Nephron progenitor cell (in vitro differentiated cells): Measurements from ENCODE around the gene C17orf58.
A peak's percentile ranks its signal among the peaks of the same experiment; 100 is the strongest.
"Not testable (repeated sequence)": the region's sequence is repeated elsewhere in the genome, so short reads cannot be mapped to it uniquely, and the experiment has no call there.

Experiments
- DNase-seq: peaks from one replicate; pipeline ENCODE4 v3.0.0; 2021
- H3K27ac Mint-ChIP-seq: 2 replicates; pipeline ENCODE4 v1.8.0; 2021; ENCODE audit warnings: mild to moderate bottlenecking, moderate library complexity, mixed read lengths
- H3K27me3 Mint-ChIP-seq: 2 replicates; pipeline ENCODE4 v1.8.0; 2021; ENCODE audit warnings: mild to moderate bottlenecking, low read depth, mixed read lengths; ENCODE audit not compliant: poor library complexity
- H3K36me3 Mint-ChIP-seq: 2 replicates; pipeline ENCODE4 v1.8.0; 2021; ENCODE audit warnings: low read depth, mixed read lengths
- H3K4me1 Mint-ChIP-seq: 2 replicates; pipeline ENCODE4 v1.8.0; 2021; ENCODE audit warnings: mixed read lengths
- H3K4me3 Mint-ChIP-seq: 2 replicates; pipeline ENCODE4 v1.8.0; 2021; ENCODE audit warnings: mild to moderate bottlenecking, moderate library complexity, mixed read lengths
- H3K9me3 Mint-ChIP-seq: 2 replicates; pipeline ENCODE4 v1.8.0; 2021; ENCODE audit warnings: mild to moderate bottlenecking, moderate library complexity, mixed read lengths
- TF ChIP-seq, protein P1 (sequence below): fragments of 200-600 bp; sonication (generic); IDR thresholded peaks from 2 replicates; pipeline ENCODE4 v1.5.0; 2021; ENCODE audit warnings: antibody characterized with exemption

Gene C17orf58

DNA sequence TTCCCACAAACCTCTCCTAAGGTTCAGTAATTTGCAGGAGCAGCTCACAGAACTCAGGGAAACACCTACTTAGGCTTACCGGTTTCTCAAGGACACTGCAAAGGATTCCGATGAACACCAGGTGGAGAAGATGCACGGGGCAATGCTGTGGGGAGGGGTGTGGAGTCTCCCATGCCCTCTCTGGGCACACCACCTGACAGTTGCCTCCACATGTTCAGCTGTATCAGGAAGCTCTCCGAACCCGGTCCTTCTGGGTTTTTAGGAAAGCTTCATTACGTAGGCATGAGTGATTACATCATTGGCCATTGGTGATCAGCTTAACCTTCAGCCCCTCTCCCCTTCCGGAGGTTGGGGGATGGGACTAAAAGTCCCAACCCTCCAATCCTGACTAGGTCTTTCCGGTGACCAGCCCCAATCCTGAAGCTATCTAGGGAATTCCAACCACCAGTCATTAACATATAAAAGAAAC, 21.6 kb downstream of the C17orf58 start:
- Mint-ChIP-seq H3K4me1 (peaks cover 23% of the 10 kb centered on the region), H3K27me3 (no peaks in the 10 kb centered on the region), H3K27ac (peak overlapping the region; percentile 78), H3K36me3 (peaks cover 56% of the 10 kb centered on the region), H3K4me3 (no peak overlapping the region), H3K9me3 (no peaks in the 10 kb centered on the region)
- no peak for DNase-seq
- TF ChIP-seq, protein P1, sequence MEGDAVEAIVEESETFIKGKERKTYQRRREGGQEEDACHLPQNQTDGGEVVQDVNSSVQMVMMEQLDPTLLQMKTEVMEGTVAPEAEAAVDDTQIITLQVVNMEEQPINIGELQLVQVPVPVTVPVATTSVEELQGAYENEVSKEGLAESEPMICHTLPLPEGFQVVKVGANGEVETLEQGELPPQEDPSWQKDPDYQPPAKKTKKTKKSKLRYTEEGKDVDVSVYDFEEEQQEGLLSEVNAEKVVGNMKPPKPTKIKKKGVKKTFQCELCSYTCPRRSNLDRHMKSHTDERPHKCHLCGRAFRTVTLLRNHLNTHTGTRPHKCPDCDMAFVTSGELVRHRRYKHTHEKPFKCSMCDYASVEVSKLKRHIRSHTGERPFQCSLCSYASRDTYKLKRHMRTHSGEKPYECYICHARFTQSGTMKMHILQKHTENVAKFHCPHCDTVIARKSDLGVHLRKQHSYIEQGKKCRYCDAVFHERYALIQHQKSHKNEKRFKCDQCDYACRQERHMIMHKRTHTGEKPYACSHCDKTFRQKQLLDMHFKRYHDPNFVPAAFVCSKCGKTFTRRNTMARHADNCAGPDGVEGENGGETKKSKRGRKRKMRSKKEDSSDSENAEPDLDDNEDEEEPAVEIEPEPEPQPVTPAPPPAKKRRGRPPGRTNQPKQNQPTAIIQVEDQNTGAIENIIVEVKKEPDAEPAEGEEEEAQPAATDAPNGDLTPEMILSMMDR: no peak

DNA sequence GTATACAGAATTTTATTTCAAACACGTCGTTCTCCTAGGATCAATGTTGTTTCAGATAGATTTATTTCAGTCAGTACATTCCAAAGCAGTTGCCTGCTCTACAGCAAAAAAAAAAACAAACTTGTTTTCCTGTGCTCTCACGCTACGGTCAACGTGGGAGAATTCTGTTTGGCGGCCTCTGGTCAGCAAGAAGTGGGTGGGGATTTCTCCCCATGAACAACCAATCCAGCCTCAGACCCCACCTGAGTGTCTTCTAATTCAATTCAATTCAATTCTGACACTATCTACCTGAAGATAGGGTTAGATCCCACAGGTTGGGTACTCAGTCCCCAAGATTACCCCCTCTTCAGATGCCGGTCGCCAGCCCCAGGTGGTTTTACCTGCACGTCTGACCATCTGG, 22.1 kb downstream of the C17orf58 start:
- Mint-ChIP-seq H3K36me3 (peaks cover 56% of the 10 kb centered on the region), H3K9me3 (no peaks in the 10 kb centered on the region), H3K27me3 (no peaks in the 10 kb centered on the region), H3K4me3 (no peak overlapping the region), H3K27ac (peak overlapping the region; percentile 78), H3K4me1 (peaks cover 23% of the 10 kb centered on the region)
- no peak for DNase-seq
- TF ChIP-seq, protein P1: no peak

DNA sequence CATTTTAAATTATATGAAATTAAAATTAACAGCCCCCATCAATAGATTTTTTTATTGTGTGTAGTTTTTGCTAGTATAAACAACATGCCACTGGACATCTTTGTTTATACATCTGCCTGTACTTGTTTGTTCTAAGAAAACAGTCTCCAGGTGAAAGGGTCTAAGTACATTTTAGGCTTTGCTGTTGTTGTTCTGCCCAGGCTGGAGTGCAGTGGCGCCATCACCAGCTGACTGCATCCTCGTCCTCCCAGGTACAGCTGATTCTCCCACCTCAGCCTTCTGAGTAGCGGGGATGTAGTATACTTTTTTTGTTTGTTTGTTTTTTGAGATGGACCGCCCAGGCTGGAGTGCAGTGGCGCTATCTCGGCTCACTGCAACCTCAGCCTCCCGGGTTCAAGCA, 25.5 kb downstream of the C17orf58 start:
- H3K36me3 Mint-ChIP-seq: peaks cover 58% of the 10 kb centered on the region
- H3K4me1 Mint-ChIP-seq: peaks cover 17% of the 10 kb centered on the region
- no peaks in the 10 kb centered on the region for H3K27me3 Mint-ChIP-seq
- TF ChIP-seq, protein P1: no peak
- no peaks in the 10 kb centered on the region for H3K9me3 Mint-ChIP-seq
- H3K27ac Mint-ChIP-seq: no peak overlapping the region
- no peak for DNase-seq
- H3K4me3 Mint-ChIP-seq: no peak overlapping the region

GRCh38 chr17:67963145-67963572, 33.1 kb downstream of the C17orf58 start:
- not testable (repeated sequence) for H3K9me3 Mint-ChIP-seq, H3K27ac Mint-ChIP-seq, H3K4me3 Mint-ChIP-seq, H3K27me3 Mint-ChIP-seq, H3K4me1 Mint-ChIP-seq
- peaks cover 66% of the 10 kb centered on the region for H3K36me3 Mint-ChIP-seq
- TF ChIP-seq, protein P1: peak; percentile 65
- peak; percentile 70 for DNase-seq

- not testable (repeated sequence) for DNase-seq, H3K9me3 Mint-ChIP-seq, H3K4me1 Mint-ChIP-seq, H3K27me3 Mint-ChIP-seq, H3K4me3 Mint-ChIP-seq
- Mint-ChIP-seq H3K27ac (peak overlapping the region; percentile 92), H3K36me3 (peaks cover 63% of the 10 kb centered on the region)
These were observed 34.1 kb downstream of the C17orf58 start for GRCh38 chr17:67962156-67962555.

DNA sequence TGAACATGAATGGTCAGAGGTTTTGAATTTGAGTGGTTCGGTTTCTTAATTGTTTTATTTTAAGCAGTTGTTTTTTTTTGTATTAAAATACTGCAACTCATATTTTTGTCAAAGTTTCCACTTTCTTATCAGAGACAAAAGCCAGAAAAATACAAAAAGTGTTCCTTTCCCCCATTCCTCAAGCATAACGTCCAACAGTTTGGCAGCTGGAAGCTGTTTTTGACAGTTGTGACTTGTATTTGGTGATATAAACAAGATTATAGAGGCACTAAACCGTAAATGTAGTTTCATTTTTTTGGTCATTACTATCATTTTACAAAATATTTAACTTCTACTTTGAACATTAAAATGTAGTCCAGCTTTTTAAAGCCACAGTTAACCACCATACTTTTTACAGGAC, 36.0 kb downstream of the C17orf58 start:
- H3K9me3 Mint-ChIP-seq, H3K4me3 Mint-ChIP-seq, DNase-seq, H3K4me1 Mint-ChIP-seq, H3K27me3 Mint-ChIP-seq: not testable (repeated sequence)
- Mint-ChIP-seq H3K36me3 (peaks cover 52% of the 10 kb centered on the region), H3K27ac (peak overlapping the region; percentile 8)

DNA sequence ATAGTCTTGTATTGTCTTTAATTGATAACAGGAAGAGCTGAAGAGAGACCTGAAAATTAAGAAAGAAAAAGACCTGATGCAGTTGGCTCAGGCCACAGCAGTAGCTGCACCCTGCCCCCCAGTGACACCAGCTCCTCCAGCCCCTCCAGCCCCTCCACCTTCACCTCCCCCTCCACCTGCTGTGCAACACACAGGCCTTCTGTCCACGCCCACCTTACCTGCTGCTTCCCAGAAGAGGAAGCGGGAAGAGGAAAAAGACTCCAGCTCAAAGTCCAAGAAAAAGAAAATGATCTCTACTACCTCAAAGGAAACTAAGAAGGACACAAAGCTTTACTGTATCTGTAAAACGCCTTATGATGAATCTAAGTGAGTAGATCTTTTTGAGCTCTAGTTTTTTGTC, 36.8 kb downstream of the C17orf58 start:
- no peak for DNase-seq

More for the DNA sequence above, 36.8 kb downstream of the C17orf58 start:
- Mint-ChIP-seq H3K27ac (peak overlapping the region; percentile 24), H3K9me3 (no peaks in the 10 kb centered on the region), H3K4me3 (no peak overlapping the region), H3K27me3 (no peaks in the 10 kb centered on the region), H3K36me3 (peaks cover 53% of the 10 kb centered on the region), H3K4me1 (no peaks in the 10 kb centered on the region)
- TF ChIP-seq, protein P1: no peak
